ENCODE data around the gene C2orf92.
"Not testable (repeated sequence)": the region's sequence is repeated elsewhere in the genome, so short reads cannot be mapped to it uniquely, and the experiment has no call there.

The C2orf92 gene

GRCh38 chr2:97669448-97669847 is at the start of gene C2orf92:
Gene C2orf92 (plus strand): TSS chr2:97669713. CDS start chr2:97669789, 76 bp downstream.
- TF ChIP-seq CTCF (conservative IDR thresholded peaks at IDR 0.05) (no peak), ZFX (IDR thresholded peaks at IDR 0.05) (no peak)
- no peak within 1 kb of the TSS for H3K27ac ChIP-seq

- not testable (repeated sequence) for H3K27ac ChIP-seq
Measured at GRCh38 chr2:97620492-97620891, 49.0 kb upstream of the C2orf92 start.

GRCh38 chr2:97622976-97623375 is 46.5 kb upstream of the C2orf92 start:
- not testable (repeated sequence) for H3K27ac ChIP-seq

GRCh38 chr2:97625354-97626048 is 44.0 kb upstream of the C2orf92 start:
- H3K27ac ChIP-seq, result not testable (repeated sequence)

- not testable (repeated sequence) for H3K27ac ChIP-seq
Measured at GRCh38 chr2:97626049-97626430, 43.5 kb upstream of the C2orf92 start.

GRCh38 chr2:97644023-97644717 is 25.3 kb upstream of the C2orf92 start:
- H3K27ac ChIP-seq, result no peak overlapping the region
- TF ChIP-seq ZFX (IDR thresholded peaks at IDR 0.05), result no peak
- no peak for TF ChIP-seq CTCF (conservative IDR thresholded peaks at IDR 0.05)

- H3K27ac ChIP-seq, result peak overlapping the region; percentile 95
- no peak for TF ChIP-seq ZFX (IDR thresholded peaks at IDR 0.05)
- no peak for TF ChIP-seq CTCF (conservative IDR thresholded peaks at IDR 0.05)
Measured at GRCh38 chr2:97645112-97645694, 24.3 kb upstream of the C2orf92 start.

GRCh38 chr2:97645695-97646629 is 23.6 kb upstream of the C2orf92 start, which contains the start of gene COX5B:
Gene COX5B (plus strand): TSS chr2:97646062. CDS start chr2:97646087, 25 bp downstream.
- H3K27ac ChIP-seq, result peak within 1 kb of the TSS; percentile 95
- TF ChIP-seq ZFX (IDR thresholded peaks at IDR 0.05) (peak; percentile 56), CTCF (conservative IDR thresholded peaks at IDR 0.05) (no peak)

GRCh38 chr2:97646977-97647376 is 22.5 kb upstream of the C2orf92 start:
- peak overlapping the region; percentile 95 for H3K27ac ChIP-seq
- no peak for TF ChIP-seq ZFX (IDR thresholded peaks at IDR 0.05)
- TF ChIP-seq CTCF (conservative IDR thresholded peaks at IDR 0.05), result no peak

All from C4-2B (cell line).